NT2/D1 (cell line): ENCODE results near the gene JCAD.
"Not testable (repeated sequence)": the region's sequence is repeated elsewhere in the genome, so short reads cannot be mapped to it uniquely, and the experiment has no call there.

Experiments used
- DNase-seq: peaks from one replicate; pipeline ENCODE4 v3.0.0-alpha.2; 2011; ENCODE audit warnings: low read depth, low spot score
- H3K27me3 ChIP-seq: 2 replicates; pipeline ENCODE4 v1.6.0; 2011; ENCODE audit warnings: mild to moderate bottlenecking; ENCODE audit not compliant: insufficient read length, insufficient read depth
- H3K36me3 ChIP-seq: 2 replicates; pipeline ENCODE4 v1.6.1; 2011; ENCODE audit warnings: mild to moderate bottlenecking, low read length, mixed read lengths; ENCODE audit not compliant: insufficient read depth, insufficient read length
- H3K4me1 ChIP-seq: 2 replicates; pipeline ENCODE4 v1.5.1; 2011; ENCODE audit not compliant: insufficient read depth, insufficient read length
- H3K4me3 ChIP-seq: 2 replicates; pipeline ENCODE4 v1.5.1; 2011; ENCODE audit warnings: low read depth; ENCODE audit not compliant: insufficient read length
- H3K9ac ChIP-seq: 2 replicates; pipeline ENCODE4 v1.6.0; 2011; ENCODE audit warnings: low read depth; ENCODE audit not compliant: insufficient read length
- H3K9me3 ChIP-seq: 2 replicates; pipeline ENCODE4 v1.5.1; 2011; ENCODE audit warnings: mild to moderate bottlenecking, low read length; ENCODE audit not compliant: insufficient read depth
- SUZ12 ChIP-seq: IDR thresholded peaks from 2 replicates; pipeline ENCODE4 v1.6.1; 2011; ENCODE audit not compliant: insufficient read length, insufficient read depth; ENCODE audit errors: extremely low read depth
- YY1 ChIP-seq: IDR thresholded peaks from 2 replicates; pipeline ENCODE4 v1.6.1; 2011; ENCODE audit not compliant: insufficient read length, insufficient read depth
- ZNF274 ChIP-seq: IDR thresholded peaks from 2 replicates; pipeline ENCODE4 v1.6.1; 2011; ENCODE audit warnings: mild to moderate bottlenecking, low read depth, low read length

JCAD gene

GRCh38 chr10:30059209-30060107, at the start of gene JCAD:
TSS of gene JCAD (minus strand) at chr10:30059586. CDS start at chr10:30047812, 11,774 bp downstream.
- H3K9ac ChIP-seq: peak within 1 kb of the TSS; percentile 80
- peak; percentile 25 for DNase-seq
- no peak for TF ChIP-seq ZNF274
- TF ChIP-seq SUZ12: no peak

GRCh38 chr10:30106987-30107386, 47.6 kb upstream of the JCAD start:
- no peak overlapping the region for H3K4me3 ChIP-seq
- no peak overlapping the region for H3K9ac ChIP-seq
- TF ChIP-seq SUZ12 (no peak), ZNF274 (no peak), YY1 (no peak)
- DNase-seq: no peak
- H3K36me3 ChIP-seq: no peaks in the 10 kb centered on the region
- peaks cover 10% of the 10 kb centered on the region; the same call in 1 of the 2 replicates for H3K9me3 ChIP-seq
- H3K27me3 ChIP-seq: no peaks in the 10 kb centered on the region
- H3K4me1 ChIP-seq: no peaks in the 10 kb centered on the region

More at GRCh38 chr10:30059209-30060107, at the start of gene JCAD:
- Histone ChIP-seq H3K36me3 (no peaks in the 10 kb centered on the region), H3K4me1 (peaks cover 4% of the 10 kb centered on the region), H3K27me3 (peaks cover 35% of the 10 kb centered on the region), H3K9me3 (no peaks in the 10 kb centered on the region), H3K4me3 (peak within 1 kb of the TSS; percentile 76)

GRCh38 chr10:30103595-30104320, 44.4 kb upstream of the JCAD start:
- no peaks in the 10 kb centered on the region for H3K36me3 ChIP-seq
- H3K9me3 ChIP-seq: peaks cover 10% of the 10 kb centered on the region; the same call in 1 of the 2 replicates
- no peak overlapping the region for H3K9ac ChIP-seq
- no peak for DNase-seq
- TF ChIP-seq SUZ12 (no peak), YY1 (no peak), ZNF274 (no peak)
- H3K4me3 ChIP-seq: no peak overlapping the region
- no peaks in the 10 kb centered on the region for H3K4me1 ChIP-seq
- H3K27me3 ChIP-seq: no peaks in the 10 kb centered on the region

GRCh38 chr10:30099706-30100105, 40.3 kb upstream of the JCAD start:
- not testable (repeated sequence) for H3K4me3 ChIP-seq, H3K36me3 ChIP-seq, H3K9ac ChIP-seq, DNase-seq, H3K27me3 ChIP-seq, H3K4me1 ChIP-seq, H3K9me3 ChIP-seq

- TF ChIP-seq ZNF274: no peak
- no peak for TF ChIP-seq YY1
- no peak for TF ChIP-seq SUZ12
- Histone ChIP-seq H3K9me3 (peaks cover 6% of the 10 kb centered on the region; the same call in 1 of the 2 replicates), H3K4me1 (no peaks in the 10 kb centered on the region), H3K4me3 (no peak overlapping the region), H3K9ac (no peak overlapping the region), H3K36me3 (no peaks in the 10 kb centered on the region), H3K27me3 (no peaks in the 10 kb centered on the region)
- no peak for DNase-seq
These were observed 39.7 kb upstream of the JCAD start for GRCh38 chr10:30099101-30099500.

GRCh38 chr10:30098629-30099028, 39.2 kb upstream of the JCAD start:
- no peak overlapping the region for H3K9ac ChIP-seq
- H3K4me1 ChIP-seq: no peaks in the 10 kb centered on the region
- TF ChIP-seq ZNF274: no peak
- no peak for TF ChIP-seq SUZ12
- TF ChIP-seq YY1: no peak
- no peaks in the 10 kb centered on the region for H3K36me3 ChIP-seq
- H3K27me3 ChIP-seq: no peaks in the 10 kb centered on the region
- peaks cover 2% of the 10 kb centered on the region; the same call in 1 of the 2 replicates for H3K9me3 ChIP-seq
- DNase-seq: no peak
- H3K4me3 ChIP-seq: no peak overlapping the region

GRCh38 chr10:30096564-30096963, 37.2 kb upstream of the JCAD start:
- no peak overlapping the region for H3K4me3 ChIP-seq
- TF ChIP-seq ZNF274 (no peak), SUZ12 (no peak), YY1 (no peak)
- DNase-seq: no peak
- H3K36me3 ChIP-seq: no peaks in the 10 kb centered on the region
- no peaks in the 10 kb centered on the region for H3K4me1 ChIP-seq
- no peaks in the 10 kb centered on the region for H3K27me3 ChIP-seq
- no peak overlapping the region for H3K9ac ChIP-seq
- H3K9me3 ChIP-seq: no peaks in the 10 kb centered on the region
